ENCODE measurements around the gene TMCO5A. TPM values are rescaled to one million over a fixed set of nuclear protein-coding genes. Genes with fewer than 3 reads are reported as not detected.

Gene TMCO5A
- total RNA-seq, 4 donors from 2014 or later, result not detected

DNA sequence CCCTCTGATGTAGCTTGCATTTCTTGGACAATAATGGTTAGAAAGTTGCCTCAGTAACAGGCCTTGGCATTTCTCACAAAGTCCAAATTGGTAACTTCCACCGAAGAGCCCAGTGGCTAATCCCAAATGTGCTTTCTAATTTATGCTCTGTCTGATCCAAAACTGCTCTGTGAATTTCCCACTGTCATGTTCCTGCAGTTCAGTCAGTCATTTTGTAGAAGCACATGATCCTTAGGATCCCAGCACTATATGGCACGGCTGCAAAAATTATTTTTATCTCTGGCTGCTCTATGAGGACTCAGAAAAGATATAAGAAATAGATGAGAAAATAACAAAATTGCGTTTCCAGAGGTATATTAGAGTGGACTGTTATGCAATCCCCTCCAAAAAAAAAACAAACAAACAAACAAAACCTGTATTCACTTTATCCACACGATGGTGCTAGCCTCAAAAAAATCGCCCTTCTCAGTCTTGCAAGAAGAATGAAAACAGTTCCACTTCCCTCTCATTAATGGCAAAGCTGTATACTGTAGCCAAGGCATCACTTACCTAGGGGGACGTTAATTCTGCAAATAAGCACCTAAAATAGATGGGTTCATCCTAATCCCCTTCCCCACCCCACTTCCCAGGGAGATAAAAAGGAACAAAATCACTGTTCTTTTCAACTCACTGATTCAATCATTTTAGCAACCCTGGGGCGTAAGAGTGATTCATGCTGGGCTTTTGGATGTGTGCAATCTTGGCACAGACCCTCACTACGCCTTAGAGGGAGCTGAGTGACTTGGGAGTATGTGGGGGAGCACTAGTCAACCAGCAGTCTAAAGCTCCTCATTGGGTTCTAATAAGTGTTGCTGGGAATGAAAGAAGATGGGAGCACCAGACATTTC is 61.3 kb downstream of the TMCO5A start:
- H3K36me3 ChIP-seq, result no peaks in the 10 kb centered on the region
- H3K9me3 ChIP-seq, result no peaks in the 10 kb centered on the region
- no peaks in the 10 kb centered on the region for H3K4me1 ChIP-seq
- no peak for DNase-seq
- no peak for TF ChIP-seq POLR2A (IDR thresholded peaks at IDR 0.05)
- TF ChIP-seq, protein P1, sequence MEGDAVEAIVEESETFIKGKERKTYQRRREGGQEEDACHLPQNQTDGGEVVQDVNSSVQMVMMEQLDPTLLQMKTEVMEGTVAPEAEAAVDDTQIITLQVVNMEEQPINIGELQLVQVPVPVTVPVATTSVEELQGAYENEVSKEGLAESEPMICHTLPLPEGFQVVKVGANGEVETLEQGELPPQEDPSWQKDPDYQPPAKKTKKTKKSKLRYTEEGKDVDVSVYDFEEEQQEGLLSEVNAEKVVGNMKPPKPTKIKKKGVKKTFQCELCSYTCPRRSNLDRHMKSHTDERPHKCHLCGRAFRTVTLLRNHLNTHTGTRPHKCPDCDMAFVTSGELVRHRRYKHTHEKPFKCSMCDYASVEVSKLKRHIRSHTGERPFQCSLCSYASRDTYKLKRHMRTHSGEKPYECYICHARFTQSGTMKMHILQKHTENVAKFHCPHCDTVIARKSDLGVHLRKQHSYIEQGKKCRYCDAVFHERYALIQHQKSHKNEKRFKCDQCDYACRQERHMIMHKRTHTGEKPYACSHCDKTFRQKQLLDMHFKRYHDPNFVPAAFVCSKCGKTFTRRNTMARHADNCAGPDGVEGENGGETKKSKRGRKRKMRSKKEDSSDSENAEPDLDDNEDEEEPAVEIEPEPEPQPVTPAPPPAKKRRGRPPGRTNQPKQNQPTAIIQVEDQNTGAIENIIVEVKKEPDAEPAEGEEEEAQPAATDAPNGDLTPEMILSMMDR (IDR thresholded peaks at IDR 0.05), result peak in 4 of 6 experiments; percentile 37 to 62 (median 54)
- H3K4me3 ChIP-seq, result no peak overlapping the region
- H3K27me3 ChIP-seq, result no peaks in the 10 kb centered on the region
- H3K27ac ChIP-seq, result no peak overlapping the region

Measured in Peyer's patch (tissue), 4 donors.